NCI-H2081 (cell line): ENCODE data around the gene TBC1D20.
"Not testable (repeated sequence)": the region's sequence is repeated elsewhere in the genome, so short reads cannot be mapped to it uniquely, and the experiment has no call there.

Source experiments
- DNase-seq, 2 experiments: peaks; one replicate each; lab custom pipeline; 2025; lab: John Stamatoyannopoulos, UW

Gene TBC1D20

GRCh38 chr20:462199-462991, at the start of gene TBC1D20:
TBC1D20 (minus strand) TSS chr20:462533; CDS start chr20:462405, 128 bp downstream.
- peak; percentile 86 to 91 for DNase-seq

- DNase-seq = not testable (repeated sequence)
Measured at GRCh38 chr20:510328-511057, 48.2 kb upstream of the TBC1D20 start.

GRCh38 chr20:508364-508787, 46.0 kb upstream of the TBC1D20 start:
- DNase-seq = not testable (repeated sequence)

GRCh38 chr20:507761-508332, 45.5 kb upstream of the TBC1D20 start:
- no peak for DNase-seq

- peak in 1 of 2 experiments; percentile 6 for DNase-seq
Measured at GRCh38 chr20:507006-507758, 44.8 kb upstream of the TBC1D20 start.

- DNase-seq = no peak
Measured at GRCh38 chr20:504632-505075, 42.3 kb upstream of the TBC1D20 start.

- DNase-seq = no peak
Measured at GRCh38 chr20:503048-503737, 40.9 kb upstream of the TBC1D20 start.

GRCh38 chr20:497979-498378, 35.6 kb upstream of the TBC1D20 start:
- no peak for DNase-seq

- no peak for DNase-seq
Measured at GRCh38 chr20:496126-496696, 33.9 kb upstream of the TBC1D20 start.

GRCh38 chr20:492159-492558, 29.8 kb upstream of the TBC1D20 start:
- no peak for DNase-seq

GRCh38 chr20:487655-488054, 25.3 kb upstream of the TBC1D20 start:
- DNase-seq = no peak

GRCh38 chr20:483815-484644, 21.7 kb upstream of the TBC1D20 start:
- peak in 1 of 2 experiments; percentile 10 for DNase-seq

- DNase-seq = no peak
Measured at GRCh38 chr20:481167-481566, 18.8 kb upstream of the TBC1D20 start.

- DNase-seq = no peak
Measured at GRCh38 chr20:480044-480443, 17.7 kb upstream of the TBC1D20 start.

GRCh38 chr20:479487-479886, 17.2 kb upstream of the TBC1D20 start:
- no peak for DNase-seq

GRCh38 chr20:478949-479429, 16.7 kb upstream of the TBC1D20 start:
- peak; percentile 23 to 59 for DNase-seq

- no peak for DNase-seq
Measured at GRCh38 chr20:478010-478948, 15.9 kb upstream of the TBC1D20 start.

- DNase-seq = not testable (repeated sequence)
Measured at GRCh38 chr20:476561-477249, 14.4 kb upstream of the TBC1D20 start.
